IMR-90 (cell line): Measurements from ENCODE around the gene ADAMTS5. TPM values are rescaled to one million over a fixed set of nuclear protein-coding genes. Genes with fewer than 3 reads are reported as not detected.

ENCODE experiments used
- ATAC-seq: fragments of 200-7000 bp; cut with Tn5 transposase; 2 replicates; pipeline ENCODE4 v1.9.1; 2020; ENCODE audit warnings: low read depth, mild to moderate bottlenecking, moderate library complexity
- BruUV-seq: library from RNA; stranded (reverse); fragments of 400-500 nt; replicated peaks from 2 replicates; lab custom pipeline; 2021; lab: Mats Ljungman, UMichigan
- CTCF ChIA-PET: fragments of 300-600 bp; formaldehyde crosslinking; extraction: SDS; loops from one replicate; lab custom pipeline; 2021; ENCODE audit warnings: antibody characterized with exemption; lab: Yijun Ruan, JAX
- POLR2A ChIA-PET: fragments of 300-600 bp; sonication (Branson Sonifier 250); formaldehyde crosslinking; loops from one replicate; lab custom pipeline; 2022; ENCODE audit warnings: antibody characterized with exemption; ENCODE audit not compliant: unreplicated experiment; lab: Charles Lee
- DNase-seq: peaks from one replicate; pipeline ENCODE4 v3.0.0; 2013
- H2AFZ ChIP-seq: replicated peaks from 2 replicates; pipeline ENCODE3; 2013; ENCODE audit warnings: low read length, mild to moderate bottlenecking; ENCODE audit not compliant: poor library complexity
- H2AK5ac ChIP-seq: 2 replicates; pipeline ENCODE4 v1.6.1; 2013; ENCODE audit warnings: low read depth, low read length, inconsistent platforms
- H2AK9ac ChIP-seq: replicated peaks from 2 replicates; pipeline ENCODE3; 2013; ENCODE audit warnings: mild to moderate bottlenecking, low read depth, low read length, moderate library complexity; ENCODE audit not compliant: poor library complexity
- H2BK120ac ChIP-seq: 2 replicates; pipeline ENCODE4 v1.6.1; 2013; ENCODE audit warnings: low read depth, low read length, inconsistent platforms
- H2BK15ac ChIP-seq: 3 replicates; pipeline ENCODE4 v1.6.1; 2013; ENCODE audit warnings: low read depth, low read length, inconsistent platforms
- H2BK20ac ChIP-seq: 2 replicates; pipeline ENCODE4 v1.6.1; 2013; ENCODE audit warnings: low read depth, mild to moderate bottlenecking, inconsistent platforms, low read length, moderate library complexity
- H2BK5ac ChIP-seq: 2 replicates; pipeline ENCODE4 v1.6.1; 2013; ENCODE audit warnings: mild to moderate bottlenecking, low read depth, low read length, inconsistent platforms; ENCODE audit not compliant: poor library complexity, severe bottlenecking
- H3K14ac ChIP-seq: replicated peaks from 2 replicates; pipeline ENCODE4 v1.6.1; 2013; ENCODE audit warnings: low read depth, low read length, inconsistent platforms
- H3K18ac ChIP-seq: 2 replicates; pipeline ENCODE4 v1.6.1; 2013; ENCODE audit warnings: low read depth, low read length, control low read depth
- H3K23ac ChIP-seq: 2 replicates; pipeline ENCODE4 v1.6.1; 2013; ENCODE audit warnings: low read depth, low read length, inconsistent platforms
- H3K27ac ChIP-seq: 2 replicates; pipeline ENCODE4 v1.5.1; 2013; ENCODE audit warnings: mild to moderate bottlenecking, control low read depth, low read length; ENCODE audit not compliant: insufficient read depth
- H3K27me3 ChIP-seq: 2 replicates; pipeline ENCODE4 v1.6.1; 2013; ENCODE audit warnings: low read length; ENCODE audit not compliant: control insufficient read depth, insufficient read depth
- H3K36me3 ChIP-seq: 2 replicates; pipeline ENCODE4 v1.6.1; 2013; ENCODE audit warnings: low read length, mixed read lengths; ENCODE audit not compliant: control insufficient read depth, insufficient read depth
- H3K4ac ChIP-seq: 2 replicates; pipeline ENCODE4 v1.6.1; 2013; ENCODE audit warnings: low read depth, low read length, inconsistent platforms
- H3K4me1 ChIP-seq: 2 replicates; pipeline ENCODE4 v1.6.1; 2013; ENCODE audit warnings: low read length, mixed read lengths; ENCODE audit not compliant: control insufficient read depth, insufficient read depth
- H3K4me2 ChIP-seq: 2 replicates; pipeline ENCODE4 v1.6.1; 2013; ENCODE audit warnings: low read depth, mild to moderate bottlenecking, control low read depth, low read length, moderate library complexity
- H3K4me3 ChIP-seq: 2 replicates; pipeline ENCODE4 v1.5.1; 2013; ENCODE audit warnings: low read depth, mild to moderate bottlenecking, control low read depth, low read length, moderate library complexity; ENCODE audit not compliant: insufficient read depth
- H3K56ac ChIP-seq: 2 replicates; pipeline ENCODE4 v1.6.1; 2013; ENCODE audit warnings: low read length, inconsistent platforms; ENCODE audit not compliant: insufficient read depth; ENCODE audit errors: extremely low read depth
- H3K79me1 ChIP-seq, 2 experiments: 2 replicates each; pipeline ENCODE4 v1.6.1; 2013; ENCODE audit warnings: low read length in 2 of 2, inconsistent platforms in 1 of 2, low read depth in 1 of 2
- H3K9ac ChIP-seq: 2 replicates; pipeline ENCODE4 v1.6.1; 2013; ENCODE audit warnings: low read depth, low read length, control low read depth
- H3K9me1 ChIP-seq: 2 replicates; pipeline ENCODE4 v1.6.1; 2013; ENCODE audit warnings: low read length, inconsistent platforms; ENCODE audit not compliant: insufficient read depth
- H3K9me3 ChIP-seq: 2 replicates; pipeline ENCODE4 v1.6.1; 2013; ENCODE audit warnings: low read length; ENCODE audit not compliant: control insufficient read depth, insufficient read depth
- H4K20me1 ChIP-seq: 2 replicates; pipeline ENCODE4 v1.6.1; 2013; ENCODE audit warnings: low read length, inconsistent platforms; ENCODE audit not compliant: insufficient read depth
- H4K5ac ChIP-seq: 2 replicates; pipeline ENCODE4 v1.6.1; 2013; ENCODE audit warnings: mild to moderate bottlenecking, low read depth, low read length, control low read depth
- H4K8ac ChIP-seq, 2 experiments: 2 replicates each; pipeline ENCODE4 v1.6.1; 2013; ENCODE audit warnings: low read depth in 2 of 2, low read length in 2 of 2, control low read depth in 1 of 2, inconsistent platforms in 1 of 2
- H4K91ac ChIP-seq: 2 replicates; pipeline ENCODE4 v1.6.1; 2013; ENCODE audit warnings: low read depth, low read length, inconsistent platforms; ENCODE audit not compliant: insufficient read depth
- CEBPB ChIP-seq: IDR thresholded peaks from 2 replicates; pipeline ENCODE4 v1.6.1; 2012; ENCODE audit warnings: low read depth, low read length, improper control_type of control experiment
- CHD1 ChIP-seq: IDR thresholded peaks from 2 replicates; pipeline ENCODE4 v1.6.1; 2012; ENCODE audit warnings: low read depth, low read length, improper control_type of control experiment
- CTCF ChIP-seq: conservative IDR thresholded peaks from 2 replicates; pipeline ENCODE4 v1.5.1; 2012; ENCODE audit warnings: mild to moderate bottlenecking, low read depth, low read length, improper control_type of control experiment
- FOS ChIP-seq: fragments of 150-350 bp; IDR thresholded peaks from 2 replicates; pipeline ENCODE4 v1.6.1; 2016; ENCODE audit warnings: low read depth, low read length
- MAFK ChIP-seq: IDR thresholded peaks from 2 replicates; pipeline ENCODE4 v1.6.1; 2012; ENCODE audit warnings: low read depth, low read length, improper control_type of control experiment
- MAZ ChIP-seq: IDR thresholded peaks from 2 replicates; pipeline ENCODE4 v1.6.1; 2012; ENCODE audit warnings: low read depth, mild to moderate bottlenecking, low read length, improper control_type of control experiment, moderate library complexity, borderline replicate concordance
- MXI1 ChIP-seq: IDR thresholded peaks from 2 replicates; pipeline ENCODE4 v1.6.1; 2012; ENCODE audit warnings: low read depth, mild to moderate bottlenecking, low read length, moderate library complexity, borderline replicate concordance
- NFE2L2 ChIP-seq: fragments of 150-350 bp; IDR thresholded peaks from 2 replicates; pipeline ENCODE4 v1.6.1; 2016; ENCODE audit warnings: low read depth, mild to moderate bottlenecking, low read length
- POLR2A ChIP-seq: IDR thresholded peaks from 2 replicates; pipeline ENCODE4 v1.6.1; 2012; ENCODE audit warnings: mild to moderate bottlenecking, low read depth, low read length
- RAD21 ChIP-seq: IDR thresholded peaks from 2 replicates; pipeline ENCODE4 v1.6.1; 2012; ENCODE audit warnings: low read length, improper control_type of control experiment
- RCOR1 ChIP-seq: IDR thresholded peaks from 2 replicates; pipeline ENCODE4 v1.6.1; 2012; ENCODE audit warnings: mild to moderate bottlenecking, low read length, improper control_type of control experiment; ENCODE audit not compliant: insufficient replicate concordance
- USF2 ChIP-seq: fragments of 150-350 bp; IDR thresholded peaks from 2 replicates; pipeline ENCODE4 v1.6.1; 2017; ENCODE audit warnings: mild to moderate bottlenecking, antibody characterized with exemption, low read length, low read depth
- whole genome bisulfite sequencing, 2 experiments: methylation state at CpG; one replicate each; pipeline versions ENCODE4 v1.1.5 to v1.1.7; 2013; ENCODE audit warnings: missing lambda C conversion rate in 2 of 2; ENCODE audit not compliant: insufficient read length in 1 of 2; ENCODE audit errors: extremely low coverage in 2 of 2; 5-methylcytosine and 5-hydroxymethylcytosine counted together
- dilution Hi-C: fragments of 300-500 bp; cut with HindIII; formaldehyde crosslinking; loops from one replicate; pipeline ENCODE4 v1.14.3; 2018; ENCODE audit warnings: low sequenced_read_pairs; ENCODE audit not compliant: unreplicated experiment
- in situ Hi-C: fragments of 300-500 bp; cut with MboI; formaldehyde crosslinking; loops from 3 replicates; pipeline ENCODE4 v1.14.3; 2019; ENCODE audit warnings: low sequenced_read_pairs, inconsistent platforms, mixed read lengths
- intact Hi-C: fragments of 100-400 bp; cut with micrococcal nuclease; formaldehyde crosslinking; loops from 2 replicates; pipeline ENCODE4 v1.10.0; 2022
- polyA plus RNA-seq, 3 experiments: library from polyadenylated mRNA; depleted of rRNA; stranded (reverse); fragments of >200 nt; gene quantifications; 2 replicates each; pipeline ENCODE4 v1.2.3, GENCODE V29; 2012; ENCODE audit warnings: low replicate concordance in 1 of 3
- total RNA-seq: library from RNA; depleted of rRNA; stranded (reverse); fragments of >200 nt; gene quantifications from 2 replicates; pipeline ENCODE4 v1.2.3, GENCODE V29; 2012

ADAMTS5 gene
- total and polyA plus RNA-seq, 2 of the 4 experiments (the other 2 are of a cell fraction), result 0.54 to 0.58 TPM

DNA sequence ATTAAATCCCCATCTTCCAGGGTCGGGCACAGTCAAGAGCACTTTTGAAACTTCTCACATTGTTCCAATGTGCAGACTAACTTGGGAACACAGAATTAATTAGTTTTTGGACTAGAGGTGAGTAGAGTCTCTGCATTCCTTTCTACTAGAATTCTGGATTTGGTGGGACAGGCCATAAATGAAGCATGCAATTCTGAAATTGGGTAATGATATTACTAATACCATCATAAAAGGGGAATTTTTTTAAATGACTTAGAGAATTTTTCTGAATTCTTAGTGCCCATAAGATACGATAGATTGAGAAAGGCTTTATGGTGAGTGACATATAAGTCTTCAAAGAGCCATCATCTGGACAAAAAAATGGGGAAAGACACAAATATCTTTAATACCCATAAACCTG, 41.8 kb downstream of the ADAMTS5 start:
- POLR2A ChIA-PET, result no interaction called here
- peaks cover 19% of the 10 kb centered on the region for H3K36me3 ChIP-seq
- TF ChIP-seq MAFK, result no peak
- no peak for TF ChIP-seq USF2
- no peak for TF ChIP-seq MAZ
- TF ChIP-seq CEBPB, result no peak
- TF ChIP-seq FOS, result no peak
- no peak for TF ChIP-seq RAD21
- TF ChIP-seq RCOR1, result no peak
- no peak for TF ChIP-seq NFE2L2
- no peak for TF ChIP-seq POLR2A
- TF ChIP-seq CHD1, result no peak
- no peak for TF ChIP-seq CTCF
- TF ChIP-seq MXI1, result no peak
- H2BK120ac ChIP-seq, result no peak overlapping the region
- intact Hi-C loops (no loop called here), dilution Hi-C loops (no loop called here), in situ Hi-C loops (no loop called here)
- H3K27me3 ChIP-seq, result no peaks in the 10 kb centered on the region
- H3K4me1 ChIP-seq, result peaks cover under 1% of the 10 kb centered on the region; the same call in 1 of the 2 replicates
- H4K20me1 ChIP-seq, result no peaks in the 10 kb centered on the region
- H3K9ac ChIP-seq, result no peak overlapping the region
- no peak overlapping the region for H2BK5ac ChIP-seq
- no peak overlapping the region for H2AFZ ChIP-seq
- no peaks in the 10 kb centered on the region for H3K9me3 ChIP-seq
- H3K4ac ChIP-seq, result no peak overlapping the region
- ATAC-seq (no peak), DNase-seq (no peak)
- CTCF ChIA-PET, result no interaction called here
- no peaks in the 10 kb centered on the region for H3K79me1 ChIP-seq
- no peaks in the 10 kb centered on the region; the same call in 1 of the 2 replicates for H3K9me1 ChIP-seq
- H3K18ac ChIP-seq, result no peak overlapping the region
- no peak overlapping the region for H2AK5ac ChIP-seq
- no peak overlapping the region for H3K14ac ChIP-seq
- no TSS peak for BruUV-seq
- no peak overlapping the region for H3K23ac ChIP-seq
- no peak overlapping the region for H2AK9ac ChIP-seq
- WGBS, 2 experiments, result no CpG with 5 or more reads among the region's 2 CpGs
- H3K4me3 ChIP-seq, result no peak overlapping the region
- H4K8ac ChIP-seq, result no peak overlapping the region
- no peak overlapping the region for H4K5ac ChIP-seq
- H2BK15ac ChIP-seq, result no peak overlapping the region
- no peak overlapping the region for H3K27ac ChIP-seq
- no peak overlapping the region for H3K56ac ChIP-seq
- no peak overlapping the region for H4K91ac ChIP-seq
- no peak overlapping the region for H3K4me2 ChIP-seq
- H2BK20ac ChIP-seq, result no peak overlapping the region
